SU-DHL-6 (cell line): ENCODE data around the gene TRRAP.

Experiments
- EZH2phosphoT487 ChIP-seq: fragments of 200-600 bp; sonication (generic), shearing (Covaris generic); conservative IDR thresholded peaks from 2 replicates; pipeline ENCODE4 v1.6.1; 2018; ENCODE audit warnings: mild to moderate bottlenecking, antibody characterized with exemption, low read length, moderate library complexity, mixed read lengths
- TF ChIP-seq, protein P1 (sequence below): fragments of 200-600 bp; sonication (generic); IDR thresholded peaks from one replicate; pipeline ENCODE4 v1.5.1; 2017; ENCODE audit warnings: antibody characterized with exemption, mild to moderate bottlenecking, low read length, moderate library complexity; ENCODE audit not compliant: insufficient read depth, poor library complexity, severe bottlenecking

DNA sequence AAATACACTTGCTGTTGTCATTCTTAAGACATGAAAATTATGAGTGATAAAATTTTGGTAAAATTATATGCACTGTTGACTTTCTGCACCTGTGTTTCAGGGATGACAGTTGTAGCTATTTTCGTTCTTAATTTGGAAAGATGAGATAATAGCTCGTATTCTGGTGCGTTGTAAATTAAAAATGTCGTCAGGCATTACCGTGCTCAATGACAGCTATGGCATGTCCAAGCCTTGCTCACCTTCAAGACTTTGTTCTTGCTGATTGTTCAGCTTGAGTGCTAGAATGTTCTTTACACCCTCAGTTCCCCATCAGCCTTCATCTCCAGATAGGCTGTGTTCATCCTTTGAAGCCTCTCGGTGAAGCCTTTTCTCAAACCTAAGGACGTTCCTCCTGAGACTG lies 21.5 kb downstream of the TRRAP start:
- TF ChIP-seq, protein P1, sequence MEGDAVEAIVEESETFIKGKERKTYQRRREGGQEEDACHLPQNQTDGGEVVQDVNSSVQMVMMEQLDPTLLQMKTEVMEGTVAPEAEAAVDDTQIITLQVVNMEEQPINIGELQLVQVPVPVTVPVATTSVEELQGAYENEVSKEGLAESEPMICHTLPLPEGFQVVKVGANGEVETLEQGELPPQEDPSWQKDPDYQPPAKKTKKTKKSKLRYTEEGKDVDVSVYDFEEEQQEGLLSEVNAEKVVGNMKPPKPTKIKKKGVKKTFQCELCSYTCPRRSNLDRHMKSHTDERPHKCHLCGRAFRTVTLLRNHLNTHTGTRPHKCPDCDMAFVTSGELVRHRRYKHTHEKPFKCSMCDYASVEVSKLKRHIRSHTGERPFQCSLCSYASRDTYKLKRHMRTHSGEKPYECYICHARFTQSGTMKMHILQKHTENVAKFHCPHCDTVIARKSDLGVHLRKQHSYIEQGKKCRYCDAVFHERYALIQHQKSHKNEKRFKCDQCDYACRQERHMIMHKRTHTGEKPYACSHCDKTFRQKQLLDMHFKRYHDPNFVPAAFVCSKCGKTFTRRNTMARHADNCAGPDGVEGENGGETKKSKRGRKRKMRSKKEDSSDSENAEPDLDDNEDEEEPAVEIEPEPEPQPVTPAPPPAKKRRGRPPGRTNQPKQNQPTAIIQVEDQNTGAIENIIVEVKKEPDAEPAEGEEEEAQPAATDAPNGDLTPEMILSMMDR, result no peak
- TF ChIP-seq EZH2phosphoT487, result no peak
